GM19452 (cell line): ENCODE data around the gene PRKAG2.

Experiments
- ATAC-seq: cut with Tn5 transposase; IDR thresholded peaks from one replicate; pipeline ENCODE4 v1.9.1; 2021; ENCODE audit not compliant: unreplicated experiment

Gene PRKAG2

DNA sequence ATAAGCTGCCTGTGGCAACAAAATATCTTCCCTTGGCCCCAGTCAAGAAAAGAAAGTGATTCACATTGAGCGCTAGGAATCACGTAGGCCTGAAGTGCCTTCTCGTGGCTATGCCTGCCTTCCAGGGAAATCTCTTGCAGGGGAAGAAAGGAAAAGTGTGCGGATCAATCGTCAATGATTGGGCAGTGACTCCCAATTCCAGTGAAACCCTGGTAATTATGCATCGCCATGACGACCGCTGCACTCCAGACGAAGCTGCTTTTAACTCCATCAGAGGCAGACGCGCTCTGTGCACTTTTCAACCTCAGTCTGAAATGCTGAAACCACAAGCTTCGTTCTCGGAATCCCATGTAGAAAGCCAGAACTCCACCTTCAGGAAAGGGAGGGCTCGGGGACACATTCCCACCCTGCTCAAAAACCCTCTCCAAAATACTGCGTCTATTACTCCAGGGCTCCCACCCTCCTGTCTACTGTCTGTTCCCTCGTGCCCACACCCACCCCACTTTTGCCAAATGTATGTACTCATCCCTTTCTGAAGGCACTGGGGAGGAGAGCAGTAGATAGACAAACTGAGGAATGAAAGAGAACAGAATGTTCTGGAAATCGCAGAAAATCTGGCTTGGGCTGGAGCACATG lies 24.2 kb upstream of the PRKAG2 start:
- no peak for ATAC-seq

DNA sequence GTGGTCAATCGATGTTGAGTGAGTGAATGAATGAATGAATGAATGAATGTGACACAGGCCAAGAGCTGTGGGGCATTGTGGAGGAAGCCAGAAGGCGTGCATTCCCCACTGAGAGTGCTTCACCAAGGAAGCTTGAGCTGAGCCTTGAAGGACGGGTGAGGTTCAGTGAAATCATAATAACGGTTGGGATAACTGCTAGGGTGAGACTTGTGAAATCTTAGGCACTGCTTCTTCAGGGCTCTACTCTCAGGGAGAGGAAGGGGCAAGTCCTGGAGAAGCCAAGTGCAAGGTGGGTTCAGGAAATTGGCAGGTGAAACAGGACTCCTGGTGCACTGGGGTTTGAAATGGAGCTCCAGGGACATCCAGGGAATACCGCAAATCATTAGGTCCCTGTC lies 23.7 kb upstream of the PRKAG2 start:
- no peak for ATAC-seq

DNA sequence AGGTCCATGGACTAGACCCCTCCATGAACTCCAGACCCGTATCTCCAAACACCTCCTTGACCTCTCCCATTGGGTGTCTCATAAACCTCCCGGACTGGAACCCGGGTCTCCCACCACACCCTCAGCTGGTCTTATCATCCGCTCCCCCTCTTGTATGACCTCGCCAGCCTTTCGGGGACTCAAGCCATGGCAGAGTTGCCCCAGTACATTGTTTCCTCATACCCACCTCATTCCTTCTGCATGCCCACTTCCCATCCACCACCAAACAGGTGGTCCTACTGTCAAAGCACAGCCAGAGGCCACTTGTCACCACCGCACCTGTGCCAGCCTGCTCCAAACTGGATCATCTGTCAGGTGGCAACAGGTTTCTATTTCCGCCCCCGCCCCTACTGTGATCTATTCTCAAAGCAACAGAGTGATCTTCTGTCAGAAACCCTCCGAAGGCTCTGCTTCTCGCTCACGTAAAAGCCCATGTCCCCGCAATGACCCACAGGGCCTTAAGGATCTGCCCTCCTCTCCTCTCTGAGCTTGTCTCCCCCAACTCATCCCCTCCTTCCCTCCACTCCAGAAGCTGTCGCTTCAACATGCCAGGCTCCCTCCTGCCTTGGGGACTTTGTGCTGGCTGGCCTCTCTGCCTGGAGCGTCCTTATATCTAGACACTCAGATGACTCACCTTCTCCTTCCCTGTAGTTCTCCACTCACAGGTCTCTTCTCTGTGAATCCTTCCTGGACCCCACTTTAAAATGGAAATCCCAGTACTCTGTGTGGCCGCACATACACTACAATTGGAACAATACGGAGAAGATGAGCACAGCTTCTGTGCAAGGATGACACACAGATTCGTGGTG lies 22.8 kb upstream of the PRKAG2 start:
- ATAC-seq = no peak

DNA sequence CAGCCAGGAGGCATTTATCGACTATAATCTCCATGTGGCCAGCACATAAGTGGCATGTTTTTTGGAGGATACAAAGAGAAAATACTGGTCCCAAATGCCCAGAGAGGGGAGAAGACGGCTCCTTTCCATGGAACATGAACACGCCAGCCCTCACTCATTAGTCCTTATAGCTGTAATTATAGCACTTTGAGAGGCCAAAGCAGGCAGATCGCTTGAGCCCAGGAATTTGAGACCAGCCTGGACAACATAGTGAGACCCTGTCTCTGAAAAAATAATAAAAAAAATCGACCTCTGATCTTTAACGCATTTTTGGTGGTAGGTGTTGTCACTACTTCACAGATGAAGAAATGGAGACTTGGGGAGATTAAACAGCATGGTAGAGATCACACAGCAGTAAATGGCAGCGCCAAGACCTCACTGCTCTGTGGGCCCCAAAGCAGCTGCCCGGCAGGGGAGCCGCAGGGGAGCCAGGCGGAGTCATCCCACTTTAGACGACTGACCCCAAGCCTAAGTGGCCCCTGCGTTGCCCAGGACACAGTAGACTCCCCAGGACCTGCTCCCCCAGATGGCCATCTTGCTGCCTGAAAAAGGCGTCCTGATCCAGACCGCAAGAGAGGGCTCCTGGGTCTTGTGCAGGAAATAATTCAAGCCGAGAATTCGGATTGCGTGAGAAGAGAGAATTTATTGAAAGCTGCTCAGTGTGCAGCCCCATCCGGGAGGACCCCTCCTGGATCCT lies 21.2 kb upstream of the PRKAG2 start:
- no peak for ATAC-seq

DNA sequence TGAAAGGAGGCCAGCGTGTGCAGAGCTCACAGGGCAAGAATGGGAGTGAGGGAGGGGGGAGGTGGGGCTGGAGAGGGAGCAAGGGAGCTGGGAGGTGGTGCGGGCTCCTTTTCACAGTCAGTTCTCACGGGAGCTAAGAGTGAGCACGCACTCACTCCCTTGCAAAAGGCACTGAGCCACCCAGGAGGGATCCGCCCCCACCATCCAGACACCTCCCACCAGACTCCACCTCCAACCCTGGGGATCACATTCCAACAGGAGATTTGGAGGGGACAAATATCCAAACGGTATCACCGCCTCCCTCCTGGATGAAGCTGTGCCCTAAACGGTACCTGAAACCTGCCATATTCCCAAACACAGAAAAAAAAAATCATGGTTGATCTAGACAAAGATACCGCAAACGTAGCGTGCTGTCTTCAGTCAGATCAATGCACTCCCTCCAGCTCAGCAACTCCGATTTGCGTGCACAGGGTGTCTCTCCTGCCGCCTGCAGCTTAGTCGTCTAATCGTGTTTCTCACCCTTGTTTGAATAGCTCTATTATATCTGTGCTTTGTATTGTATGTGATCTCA lies 20.3 kb upstream of the PRKAG2 start:
- ATAC-seq = no peak

DNA sequence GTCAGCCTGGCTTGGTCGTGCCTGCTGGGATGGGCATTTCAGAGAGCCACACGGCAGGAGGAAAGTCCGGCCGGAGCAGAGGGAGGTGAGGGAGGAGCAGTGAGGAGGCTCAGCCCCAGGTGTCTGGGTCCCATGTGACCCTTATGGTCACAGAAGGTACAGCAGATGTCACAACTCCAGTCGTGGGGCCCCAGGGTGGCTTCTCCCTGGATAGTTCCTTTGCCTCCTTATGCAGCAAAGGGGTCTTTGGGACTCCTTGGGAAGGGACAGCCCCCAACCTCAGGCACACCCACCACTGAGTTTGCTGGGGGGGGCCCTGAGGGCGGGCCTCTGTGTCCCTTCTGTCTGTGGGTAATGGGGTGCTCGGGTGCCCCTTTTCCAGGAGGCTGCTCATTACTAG lies 19.6 kb upstream of the PRKAG2 start:
- no peak for ATAC-seq

DNA sequence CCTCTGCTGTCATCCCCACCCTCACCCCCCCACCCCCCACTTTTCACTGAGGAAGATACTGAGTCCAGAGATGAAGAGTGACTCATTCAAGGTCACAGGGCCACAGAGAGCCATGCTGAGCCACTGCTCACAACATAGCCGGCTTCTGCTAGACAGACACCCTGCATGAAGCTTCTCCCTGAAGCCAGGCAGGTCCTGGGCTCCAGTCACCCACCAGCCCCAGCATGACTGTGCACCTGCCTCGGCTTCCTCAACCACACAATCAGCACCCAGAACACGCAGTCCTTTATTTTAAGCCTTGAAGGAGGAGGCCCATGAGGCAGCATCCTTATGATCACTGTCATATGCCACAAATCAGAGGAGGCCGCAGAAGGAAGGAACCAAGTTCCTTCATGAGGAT lies 19.2 kb upstream of the PRKAG2 start:
- no peak for ATAC-seq

DNA sequence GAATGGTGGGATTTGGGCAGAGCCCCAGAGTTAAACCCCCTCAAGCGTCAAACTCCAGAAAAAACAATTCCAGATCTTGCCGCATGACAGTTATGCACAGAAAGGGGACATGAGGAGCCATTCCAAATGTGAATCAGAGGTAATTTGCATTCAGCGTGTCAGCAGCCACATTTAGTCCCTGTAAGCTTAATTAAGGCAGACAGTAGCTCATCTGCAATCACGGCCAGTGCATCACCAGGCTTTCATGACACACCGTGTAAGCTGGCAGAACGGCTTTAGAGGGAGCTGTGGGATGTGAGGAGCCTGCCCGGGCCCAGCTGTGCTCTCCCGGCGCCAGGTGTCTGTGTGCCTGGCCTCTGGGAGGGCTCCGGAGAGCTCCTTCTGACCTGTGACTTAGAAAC lies 18.7 kb upstream of the PRKAG2 start:
- no peak for ATAC-seq

DNA sequence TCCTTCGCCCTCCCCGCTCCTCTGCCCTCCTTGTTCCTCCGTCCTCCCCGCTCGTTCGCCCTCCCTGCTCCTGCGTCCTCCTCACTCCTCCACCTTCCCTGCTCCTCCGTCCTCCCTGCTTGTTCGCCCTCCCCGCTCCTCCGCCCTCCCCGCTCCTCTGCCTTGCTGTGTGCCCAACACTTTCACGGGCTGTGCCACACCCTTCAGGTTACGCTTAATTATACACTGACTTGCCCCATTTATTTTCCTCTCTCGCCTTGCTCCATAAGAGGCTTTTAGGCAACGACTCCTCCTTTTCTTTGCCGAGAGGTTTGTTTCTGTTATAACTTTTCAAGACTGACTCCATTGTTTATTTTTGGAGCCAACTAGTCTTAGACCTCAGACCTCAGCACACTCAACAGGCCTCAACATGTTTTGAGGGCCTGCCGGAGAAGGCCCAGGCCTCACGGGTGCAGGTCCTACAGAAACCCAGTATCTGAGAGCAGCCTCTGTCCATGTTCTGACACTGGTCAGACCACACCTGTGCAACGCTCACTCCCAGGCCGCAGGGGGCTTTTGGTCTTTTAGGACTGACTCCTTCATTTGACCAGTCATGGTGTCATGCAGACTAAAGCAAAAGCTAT lies 18.2 kb upstream of the PRKAG2 start:
- ATAC-seq = no peak

DNA sequence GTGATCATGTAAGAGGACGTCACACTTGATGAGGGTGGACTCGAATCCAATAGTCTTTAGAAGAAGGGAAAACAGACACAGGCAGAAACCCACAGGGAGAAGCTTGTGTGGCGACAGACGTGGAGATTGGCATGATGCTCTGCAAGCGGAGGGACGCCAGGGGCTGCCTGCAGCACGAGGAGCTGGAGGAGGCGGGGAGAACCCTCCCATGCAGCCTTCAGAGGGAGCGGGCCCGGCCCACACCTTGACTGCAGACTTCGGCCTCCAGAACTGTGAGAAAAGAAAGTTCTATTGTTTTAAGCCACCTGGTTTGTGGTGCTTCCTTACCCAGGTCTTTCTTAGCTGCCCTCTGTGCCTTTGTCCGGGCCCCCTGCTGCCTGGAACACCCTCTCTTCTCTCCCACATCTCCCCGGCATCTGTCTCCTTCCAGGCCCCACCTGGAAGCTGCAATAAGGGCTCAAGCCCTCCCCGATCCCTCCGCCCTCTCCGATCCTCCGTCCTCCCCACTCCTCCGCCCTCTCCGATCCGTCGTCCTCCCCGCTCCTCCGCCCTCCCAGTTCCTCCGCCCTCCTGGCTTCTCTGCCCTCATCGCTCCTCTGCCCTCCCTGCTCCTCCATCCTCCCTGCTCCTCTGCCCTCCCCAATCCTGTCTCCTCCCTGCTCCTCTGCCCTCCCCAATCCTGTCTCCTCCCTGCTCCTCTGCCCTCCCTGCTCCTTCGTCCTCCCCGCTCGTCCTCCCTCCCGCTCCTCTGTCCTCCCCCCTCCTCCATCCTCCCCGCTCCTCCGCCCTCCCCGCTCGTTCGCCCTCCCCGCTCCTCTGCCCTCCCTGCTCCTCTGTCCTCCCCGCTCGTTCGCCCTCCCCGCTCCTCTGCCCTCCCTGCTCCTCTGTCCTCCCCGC lies 17.4 kb upstream of the PRKAG2 start:
- ATAC-seq = no peak

DNA sequence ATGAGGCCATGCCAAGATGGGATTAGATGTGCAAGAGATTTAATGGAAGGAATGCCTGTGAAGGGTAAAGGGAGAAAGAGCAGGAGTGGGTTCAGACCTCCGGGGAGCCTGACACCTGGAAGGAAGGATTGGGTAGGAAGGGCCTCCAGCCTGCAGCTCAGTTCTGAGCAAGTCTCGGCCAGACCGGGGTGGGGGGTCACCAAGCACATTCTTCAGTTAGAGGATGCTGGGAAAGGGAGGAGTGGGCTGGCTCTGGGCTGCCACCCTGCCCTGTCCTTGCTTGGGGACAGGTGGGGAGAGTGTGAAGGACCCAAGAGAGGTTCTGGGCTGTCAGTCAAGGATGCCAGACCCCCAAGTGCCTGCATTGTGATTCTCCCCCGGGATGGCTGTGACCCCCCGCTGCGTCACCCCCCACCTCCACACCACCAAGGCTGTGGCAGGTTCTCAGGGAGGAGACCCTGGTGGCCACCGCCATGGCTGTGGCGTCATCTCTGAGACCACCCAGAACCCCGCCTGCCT lies 16.5 kb upstream of the PRKAG2 start:
- ATAC-seq = no peak

DNA sequence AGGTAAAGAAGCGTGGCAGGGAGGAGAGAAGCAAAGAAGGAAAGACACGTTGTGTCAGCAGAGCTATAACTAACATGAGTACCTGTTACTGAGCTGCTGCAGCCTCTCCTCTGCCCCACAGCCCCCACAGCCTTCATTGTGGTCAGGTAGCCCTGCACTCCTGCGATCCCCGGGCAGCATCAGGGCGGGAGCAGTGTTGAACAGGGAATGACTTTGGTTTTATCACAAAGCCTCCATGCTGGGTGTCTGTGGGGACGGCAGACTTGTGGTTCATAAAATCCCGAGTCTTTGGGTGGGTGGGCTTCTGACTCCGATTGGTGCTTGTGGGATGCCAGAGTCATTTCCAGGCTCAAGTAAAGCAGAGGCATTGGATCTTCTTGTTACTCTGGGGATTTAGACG lies 14.8 kb upstream of the PRKAG2 start:
- ATAC-seq = no peak

DNA sequence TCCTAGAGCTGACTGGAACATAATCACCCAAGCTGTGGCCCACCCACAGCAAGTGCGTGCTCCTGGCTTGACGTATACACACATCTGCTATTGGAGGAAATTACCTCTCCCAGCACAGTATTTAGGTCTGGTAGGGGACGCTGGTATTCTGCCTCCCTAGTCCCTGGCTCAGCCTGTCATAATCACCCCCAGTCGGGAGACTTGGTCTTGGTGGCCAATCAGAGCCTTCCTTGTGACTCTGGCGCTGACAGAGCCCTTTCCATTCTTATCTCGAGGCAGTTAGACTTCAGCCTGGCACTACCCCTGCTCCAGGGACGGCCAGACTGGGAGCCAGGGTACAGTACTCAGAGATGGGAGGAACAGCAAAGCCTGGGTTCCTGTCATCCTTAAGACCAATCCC lies 14.3 kb upstream of the PRKAG2 start:
- no peak for ATAC-seq

DNA sequence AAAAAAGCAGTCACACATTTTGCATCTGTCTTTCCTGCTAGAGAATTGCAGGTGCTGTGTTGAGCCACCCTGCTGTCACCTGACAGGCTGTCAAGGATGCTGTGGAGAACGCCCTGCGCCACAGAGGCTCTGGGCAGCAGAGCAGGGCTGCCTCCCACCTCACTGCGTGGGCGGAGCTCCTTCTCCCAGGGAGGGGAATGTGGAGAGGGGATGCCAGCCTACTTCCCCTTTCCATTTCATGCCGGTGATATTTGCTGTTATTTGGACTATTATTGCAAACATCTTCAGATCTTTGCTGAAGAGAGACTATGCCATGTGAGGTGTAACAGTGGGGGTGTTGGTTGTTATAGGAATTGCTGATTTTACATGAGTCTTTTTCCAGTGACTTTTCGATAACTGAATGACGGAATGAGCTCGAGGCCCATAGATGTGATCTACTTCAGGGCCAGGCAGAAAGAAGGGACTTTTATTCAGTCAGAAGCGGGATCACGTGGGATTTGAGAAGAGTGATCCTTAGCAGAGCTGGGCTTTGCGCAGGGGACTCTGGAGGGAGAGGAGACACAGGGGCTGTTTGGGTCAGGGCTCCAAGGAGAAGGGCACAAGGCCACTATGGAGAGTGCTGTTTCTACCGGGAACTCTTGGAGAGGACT lies 13.6 kb upstream of the PRKAG2 start:
- no peak for ATAC-seq

DNA sequence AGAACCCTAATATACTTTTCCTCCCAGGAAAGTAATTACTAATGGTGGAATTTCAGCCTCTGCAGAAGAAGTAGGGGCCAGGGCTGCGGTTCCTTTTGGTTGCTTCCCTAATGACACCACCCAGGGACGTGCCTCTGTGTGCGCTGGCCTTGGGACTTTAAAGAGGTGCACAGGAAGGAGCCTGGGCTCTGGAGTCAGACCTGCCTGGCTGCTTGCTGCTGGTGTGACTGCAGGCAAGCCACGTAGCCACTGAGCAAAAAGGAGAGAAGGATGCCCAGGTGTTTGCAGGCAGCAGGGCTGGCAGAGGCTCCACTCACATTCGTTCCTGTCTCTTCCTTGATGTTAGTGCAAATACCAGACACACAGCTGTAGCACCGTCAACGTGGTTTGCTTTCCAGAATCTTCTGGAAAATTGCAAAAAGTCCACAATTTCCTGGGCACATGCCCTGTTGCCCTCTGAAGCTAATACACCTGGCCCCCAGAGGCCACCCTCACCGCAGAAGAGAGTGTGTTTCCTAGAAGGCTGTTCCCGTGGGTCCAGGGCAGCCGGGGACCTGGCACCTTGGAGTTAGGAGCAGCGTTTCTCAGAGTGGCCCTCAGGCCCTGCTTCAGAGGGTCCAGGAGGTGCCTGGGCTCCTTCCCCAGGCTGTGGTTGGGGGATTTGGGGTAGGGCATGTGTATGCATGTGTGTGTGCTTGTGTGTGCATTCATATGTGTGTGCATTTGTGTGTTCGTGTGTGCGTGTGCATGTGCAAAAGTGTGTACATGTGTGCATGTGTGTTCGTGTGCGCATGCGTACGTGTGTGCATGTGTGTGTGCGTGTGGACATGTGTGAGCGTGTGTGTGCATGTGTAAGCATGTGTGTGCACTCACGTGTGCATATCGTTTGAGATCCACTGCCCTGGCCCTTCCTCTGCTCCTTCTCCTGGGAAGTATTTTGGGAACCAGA lies 12.8 kb upstream of the PRKAG2 start:
- ATAC-seq = no peak

DNA sequence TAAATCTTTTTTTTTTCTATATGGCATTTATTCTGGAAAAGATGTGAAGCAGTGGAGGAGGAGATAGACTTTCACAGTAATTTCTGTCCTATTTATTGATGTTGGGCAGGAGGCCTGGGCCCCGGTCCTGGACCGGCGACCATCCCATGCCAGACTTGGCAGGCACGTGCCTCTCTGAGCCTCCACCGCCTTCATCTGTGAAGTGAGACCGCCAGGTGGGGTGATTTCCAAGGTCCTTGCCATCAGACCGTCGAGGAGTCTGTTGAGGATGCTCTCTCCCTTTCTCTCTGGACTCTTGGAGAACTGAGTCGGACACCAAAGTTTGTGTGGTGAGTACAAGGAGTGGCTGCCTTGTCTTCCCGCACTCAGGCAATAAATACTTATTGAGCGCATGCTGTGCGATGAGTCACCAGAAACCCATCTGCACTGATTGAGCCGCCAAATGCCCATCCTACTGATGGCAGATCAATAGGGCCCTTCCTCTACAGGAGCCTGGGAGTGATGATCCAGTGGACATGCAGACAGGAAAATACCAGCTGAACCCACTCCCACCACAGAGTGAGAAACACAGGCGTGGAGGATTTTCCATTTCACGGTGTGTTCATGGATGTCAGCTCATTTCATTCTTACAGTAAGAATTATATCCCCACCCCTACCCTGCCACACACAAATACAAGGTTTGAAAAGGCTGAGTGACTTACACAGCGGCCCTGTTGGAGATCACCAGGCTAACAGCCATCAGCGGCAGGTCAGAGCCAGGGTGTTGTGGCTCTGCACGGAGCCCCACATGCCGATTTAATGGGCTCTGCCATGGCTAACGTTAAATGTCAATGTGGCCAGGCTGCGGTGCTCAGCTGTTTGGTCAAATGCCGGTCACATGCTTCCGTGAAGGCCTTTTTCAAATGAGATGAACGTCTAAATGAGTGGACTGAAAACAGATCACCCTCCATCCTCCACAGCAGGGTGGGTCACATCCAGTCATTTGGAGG lies 11.5 kb upstream of the PRKAG2 start:
- no peak for ATAC-seq

DNA sequence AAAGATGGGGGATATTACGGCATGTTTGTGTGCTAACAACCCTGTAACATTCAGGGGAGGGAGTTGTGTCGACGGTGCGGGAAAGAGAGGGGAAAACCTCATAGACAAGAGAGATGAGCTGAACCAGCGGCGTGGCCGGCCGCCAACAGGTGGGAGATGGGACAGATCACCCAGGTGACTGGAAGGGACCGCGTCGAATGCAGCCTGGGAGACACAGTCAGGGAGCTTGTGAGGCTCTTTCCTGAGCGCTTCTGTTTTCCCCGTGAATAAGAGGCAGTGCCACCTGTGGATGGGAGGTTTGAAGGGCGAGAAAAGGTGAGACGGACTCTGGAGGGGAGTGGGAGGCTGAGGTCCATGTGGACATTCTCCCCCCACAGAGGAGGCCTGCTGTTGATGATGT lies 9.9 kb upstream of the PRKAG2 start:
- no peak for ATAC-seq
